ENCODE data around the gene GPR82.
"Not testable (repeated sequence)": the region's sequence is repeated elsewhere in the genome, so short reads cannot be mapped to it uniquely, and the experiment has no call there.

The GPR82 gene, protein sequence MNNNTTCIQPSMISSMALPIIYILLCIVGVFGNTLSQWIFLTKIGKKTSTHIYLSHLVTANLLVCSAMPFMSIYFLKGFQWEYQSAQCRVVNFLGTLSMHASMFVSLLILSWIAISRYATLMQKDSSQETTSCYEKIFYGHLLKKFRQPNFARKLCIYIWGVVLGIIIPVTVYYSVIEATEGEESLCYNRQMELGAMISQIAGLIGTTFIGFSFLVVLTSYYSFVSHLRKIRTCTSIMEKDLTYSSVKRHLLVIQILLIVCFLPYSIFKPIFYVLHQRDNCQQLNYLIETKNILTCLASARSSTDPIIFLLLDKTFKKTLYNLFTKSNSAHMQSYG

DNA sequence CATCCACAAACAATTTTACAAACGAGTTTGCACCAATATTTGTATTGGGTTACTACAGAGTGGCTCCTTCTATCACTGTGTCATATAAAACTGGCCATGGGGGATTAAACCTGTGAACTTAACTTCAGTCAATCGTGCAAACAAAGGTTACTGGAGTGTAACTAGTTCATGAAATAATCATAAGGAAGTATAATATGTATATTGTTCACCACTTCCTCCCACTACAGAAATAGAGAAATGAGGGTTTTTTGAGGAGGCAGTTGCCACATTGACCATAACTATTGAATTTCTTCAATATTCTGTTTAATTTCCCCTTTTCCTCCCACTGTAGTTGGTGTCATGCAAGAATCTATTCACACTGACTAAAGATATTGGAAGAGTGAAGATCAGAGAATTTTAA is at the start of gene GPR82:
GPR82 (plus strand) TSS at position 356 of the 400 bp plus-strand sequence. CDS start 2,846 bp downstream, outside the sequence.
- no peak for DNase-seq

DNA sequence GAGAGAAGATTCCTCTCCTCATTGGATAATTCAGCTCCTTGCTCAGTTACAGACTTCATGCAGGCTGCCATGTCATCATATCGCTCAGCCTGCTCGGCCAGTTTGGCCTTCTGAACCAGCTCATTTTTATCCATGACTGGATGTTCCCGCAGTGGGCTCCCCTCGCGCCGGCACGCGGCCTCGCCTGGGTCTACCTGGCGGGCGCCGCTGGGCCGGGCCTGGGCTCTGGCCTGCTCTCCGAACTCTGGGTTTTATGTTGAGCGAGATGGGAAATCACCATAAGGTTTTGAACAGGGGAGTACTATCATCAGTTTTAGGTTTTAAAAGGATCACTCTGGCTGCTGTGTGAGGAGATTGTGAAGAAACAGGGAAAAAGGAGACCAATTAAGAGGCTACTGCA is 47.6 kb upstream of the GPR82 start:
- not testable (repeated sequence) for DNase-seq

DNA sequence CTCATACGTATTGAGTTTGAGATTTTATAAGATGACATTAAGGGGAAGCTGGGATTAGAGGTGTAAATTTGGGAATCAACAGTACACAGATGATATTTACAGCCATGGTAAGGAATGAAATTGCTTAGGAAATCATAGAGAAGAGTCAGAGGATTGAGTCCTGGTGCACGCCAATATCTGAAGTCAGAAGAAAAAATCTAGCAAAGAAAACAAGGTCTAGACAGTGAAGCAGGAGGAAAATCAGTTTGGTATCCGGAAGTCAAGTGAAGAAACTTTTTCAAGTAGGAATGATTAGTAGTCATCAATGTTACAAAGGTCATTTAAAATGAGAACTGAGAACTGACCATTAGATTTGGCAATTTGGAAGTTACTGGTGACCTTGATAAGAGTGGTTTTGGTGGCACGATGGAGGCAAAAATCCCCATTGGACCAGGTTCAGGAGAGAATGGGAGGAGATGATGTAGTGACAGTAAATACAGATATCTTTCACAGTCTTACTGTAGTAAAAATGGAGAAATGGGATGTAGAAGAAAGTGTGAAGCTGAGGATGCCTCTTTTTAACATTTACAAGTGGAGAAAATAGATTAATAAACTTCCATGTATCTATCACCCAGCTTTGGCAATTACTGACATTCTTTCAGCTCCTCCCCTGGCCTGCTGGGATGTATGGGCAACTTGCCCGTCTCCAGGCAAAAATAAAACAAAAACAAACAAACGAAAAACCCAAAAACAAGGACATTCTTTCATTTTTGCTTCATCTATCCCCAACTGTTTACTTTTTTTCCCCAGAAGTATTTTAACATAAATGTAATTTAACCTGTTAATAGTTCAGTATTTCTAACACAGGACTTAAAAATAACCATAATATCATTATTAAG is 46.6 kb upstream of the GPR82 start:
- DNase-seq, result no peak

DNA sequence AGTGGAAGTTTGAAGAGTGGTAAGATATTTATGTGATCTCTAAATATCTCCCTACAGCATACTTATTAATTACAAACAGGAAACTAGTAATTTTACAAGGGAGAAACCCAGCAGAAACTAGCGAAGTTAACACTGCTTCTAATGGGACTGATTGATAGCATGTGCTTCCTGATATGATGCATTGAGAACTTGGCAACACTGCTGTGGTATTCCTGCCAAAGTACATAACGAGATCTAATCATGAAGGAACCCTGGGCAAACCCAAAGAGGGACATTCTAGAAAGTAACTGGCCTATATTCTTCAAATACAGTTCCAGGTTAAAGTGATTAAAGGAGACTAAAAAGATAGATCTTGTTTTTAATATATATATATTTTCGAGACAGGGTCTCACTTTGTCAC is 39.8 kb upstream of the GPR82 start:
- peak in 1 of 2 experiments; percentile 16 for DNase-seq

DNA sequence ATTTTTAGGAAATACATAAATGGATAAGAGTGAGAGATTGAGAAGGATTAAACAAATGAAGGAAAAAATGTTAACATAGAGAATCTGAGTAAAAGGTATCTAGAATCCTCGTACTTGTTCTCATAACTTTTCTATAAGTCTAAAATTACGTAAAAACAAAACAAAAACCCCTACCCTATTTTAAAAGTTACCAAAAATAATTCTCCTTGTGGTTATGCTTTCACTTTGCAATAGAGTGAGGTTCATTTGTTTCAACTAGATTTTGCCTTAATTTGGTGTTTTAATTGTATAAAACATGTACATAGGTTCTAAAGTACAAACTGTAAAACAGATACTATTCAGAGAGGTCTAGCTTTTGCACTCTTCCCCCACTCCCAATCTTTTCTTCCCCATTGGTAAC is 39.0 kb upstream of the GPR82 start:
- DNase-seq, result no peak

DNA sequence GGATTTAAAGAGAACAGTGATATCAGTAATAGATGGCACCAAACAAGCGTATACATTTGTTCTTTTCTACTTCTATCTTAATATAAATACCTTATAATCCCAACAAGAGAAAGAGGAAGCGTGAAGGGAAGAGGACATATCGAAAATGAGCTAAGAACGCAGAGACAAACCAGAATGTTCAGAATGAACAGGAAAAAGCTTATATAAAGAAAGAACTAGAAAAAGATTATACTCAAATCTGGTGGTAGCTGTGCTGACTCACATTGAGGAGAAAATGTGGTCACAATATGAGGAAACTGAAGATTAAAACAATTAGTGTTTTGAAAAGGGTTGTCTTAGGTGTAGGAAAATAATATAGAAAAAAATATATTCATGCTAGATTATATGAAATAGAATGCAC is 37.2 kb upstream of the GPR82 start:
- no peak for DNase-seq

DNA sequence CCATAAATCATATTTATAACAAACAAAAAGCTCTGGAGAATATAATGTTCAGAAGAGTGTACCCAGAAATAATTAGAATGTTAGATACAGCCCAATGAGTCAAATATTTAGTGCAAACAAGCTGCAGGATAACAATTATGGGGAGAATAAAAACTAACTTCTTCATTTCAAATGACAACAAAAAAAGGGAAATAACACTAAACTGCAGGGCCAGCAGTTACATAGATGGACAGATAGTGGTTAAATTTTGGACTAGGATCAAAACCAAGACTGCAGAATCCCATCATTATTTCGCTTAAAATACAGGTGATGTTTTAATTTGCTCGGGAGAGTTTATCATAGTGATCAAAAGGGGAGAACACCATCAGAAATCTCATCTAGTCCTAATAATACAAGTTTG is 35.8 kb upstream of the GPR82 start:
- no peak for DNase-seq

DNA sequence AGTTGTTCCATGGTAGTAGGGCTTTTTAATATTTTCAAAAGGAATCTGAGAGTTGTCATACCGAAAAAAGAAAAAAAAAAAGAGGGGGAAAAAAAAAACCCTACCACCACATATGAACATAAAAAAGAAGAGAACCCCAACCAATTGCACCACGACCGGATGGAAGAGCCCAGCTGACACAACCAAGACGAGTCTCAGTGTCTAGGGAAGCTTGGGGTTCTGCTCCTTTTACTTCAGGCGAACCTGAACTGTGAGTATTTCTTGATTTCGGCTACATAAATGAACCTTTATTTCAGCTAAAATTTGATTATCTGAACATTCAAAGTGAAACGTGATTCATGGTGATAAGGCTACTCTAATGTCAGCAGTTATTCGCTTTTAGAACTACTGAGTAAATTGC is 35.1 kb upstream of the GPR82 start, which contains the start of gene GPR34:
GPR34 (plus strand) TSS at position 139 of the 400 bp plus-strand sequence. CDS start 6,661 bp downstream, outside the sequence.
- no peak for DNase-seq

DNA sequence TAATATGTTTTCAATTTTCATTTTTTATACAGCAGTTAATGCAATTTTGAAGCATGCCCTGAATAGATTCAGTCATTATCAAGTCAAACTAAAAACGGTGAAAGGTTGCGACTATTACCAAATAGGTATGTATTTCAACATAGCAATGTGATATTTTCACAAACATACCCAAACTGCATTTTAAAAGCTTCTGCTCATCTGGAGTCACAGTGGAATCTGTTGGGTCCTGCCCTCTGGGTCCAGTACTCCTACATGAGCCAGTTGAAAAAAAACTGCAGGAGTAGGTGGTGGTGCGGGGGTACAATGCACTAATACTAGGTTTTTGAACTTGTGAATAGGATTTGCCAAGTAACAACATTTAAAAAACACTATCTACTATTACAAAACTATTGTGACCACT is 34.3 kb upstream of the GPR82 start:
- no peak for DNase-seq

DNA sequence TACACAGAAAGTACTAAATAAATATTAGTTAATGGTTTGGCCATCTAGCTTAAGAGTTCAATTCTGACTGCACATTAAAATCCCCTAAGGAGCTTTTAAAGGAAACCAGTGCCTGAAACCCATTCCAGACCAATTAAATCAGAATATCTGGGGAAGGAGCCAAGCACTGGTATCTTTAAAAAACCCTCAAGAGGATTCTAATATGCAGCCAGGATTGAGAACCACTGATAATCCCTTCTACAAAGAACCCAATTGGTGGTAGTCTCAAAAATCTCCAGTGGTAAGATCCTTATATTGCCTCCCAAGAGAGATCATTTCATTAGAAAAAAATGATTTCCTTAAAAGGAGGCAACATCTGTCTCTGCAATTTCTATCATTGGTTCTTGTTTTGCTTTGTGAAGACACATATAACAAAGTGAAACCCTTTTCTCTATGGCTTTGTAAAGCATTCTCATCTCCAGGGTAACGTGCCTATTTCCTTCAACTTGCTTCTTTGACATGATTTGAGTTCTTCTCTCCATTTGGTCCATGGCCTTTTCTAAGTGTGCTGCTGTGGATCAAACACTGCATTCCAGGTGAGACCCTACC is 31.7 kb upstream of the GPR82 start:
- DNase-seq, result no peak

DNA sequence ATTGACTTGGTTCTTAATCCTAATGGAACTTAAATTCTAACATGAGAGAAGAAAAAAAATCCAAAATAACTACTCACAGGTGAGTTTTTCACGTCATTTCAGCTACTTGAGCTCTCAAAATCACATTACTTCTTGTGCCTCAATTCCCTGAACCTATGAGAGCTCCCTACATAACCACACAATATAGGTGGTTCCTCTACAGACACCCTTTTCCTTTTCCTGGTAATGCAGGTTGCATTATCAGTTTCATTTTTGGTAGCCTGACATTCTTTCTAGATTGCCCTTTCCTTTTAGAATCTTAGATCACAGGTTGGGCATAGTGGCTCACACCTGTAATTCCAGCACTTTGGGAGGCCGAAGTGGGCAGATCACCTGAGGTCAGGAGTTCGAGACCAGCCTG is 31.0 kb upstream of the GPR82 start:
- no peak for DNase-seq

DNA sequence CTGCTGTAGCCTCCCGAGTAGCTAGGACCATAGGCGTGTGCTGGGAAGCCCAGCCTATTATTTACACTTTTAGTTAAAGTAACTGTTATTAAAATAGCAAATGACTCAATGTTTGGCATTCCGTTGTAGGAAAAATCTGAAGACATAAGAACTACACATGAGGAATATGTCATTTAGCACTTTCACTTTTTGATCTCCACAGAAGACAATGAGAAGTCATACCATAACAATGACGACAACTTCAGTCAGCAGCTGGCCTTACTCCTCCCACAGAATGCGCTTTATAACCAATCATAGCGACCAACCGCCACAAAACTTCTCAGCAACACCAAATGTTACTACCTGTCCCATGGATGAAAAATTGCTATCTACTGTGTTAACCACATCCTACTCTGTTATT is 28.6 kb upstream of the GPR82 start:
- DNase-seq, result no peak

DNA sequence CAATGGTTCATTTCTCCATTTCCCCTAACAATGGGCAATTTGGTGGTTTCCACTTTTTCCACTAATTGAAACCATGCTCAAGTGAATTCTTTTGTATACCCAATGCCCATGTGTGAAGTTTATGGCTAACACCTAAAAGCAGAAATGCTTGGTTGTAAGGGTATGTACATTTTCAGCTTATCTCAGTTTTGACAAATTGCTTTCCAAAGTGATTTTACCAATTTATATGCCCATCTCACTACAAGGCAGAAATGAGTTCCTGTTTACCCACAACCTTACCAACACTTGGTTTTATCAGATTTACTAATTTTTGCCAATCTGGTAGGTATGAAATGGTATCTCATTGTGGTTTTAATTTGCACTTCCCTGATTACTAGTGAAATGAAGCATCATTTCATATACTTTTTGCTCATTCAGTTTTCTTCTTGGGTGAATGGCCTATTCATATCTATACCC is 20.4 kb upstream of the GPR82 start:
- no peak for DNase-seq

DNA sequence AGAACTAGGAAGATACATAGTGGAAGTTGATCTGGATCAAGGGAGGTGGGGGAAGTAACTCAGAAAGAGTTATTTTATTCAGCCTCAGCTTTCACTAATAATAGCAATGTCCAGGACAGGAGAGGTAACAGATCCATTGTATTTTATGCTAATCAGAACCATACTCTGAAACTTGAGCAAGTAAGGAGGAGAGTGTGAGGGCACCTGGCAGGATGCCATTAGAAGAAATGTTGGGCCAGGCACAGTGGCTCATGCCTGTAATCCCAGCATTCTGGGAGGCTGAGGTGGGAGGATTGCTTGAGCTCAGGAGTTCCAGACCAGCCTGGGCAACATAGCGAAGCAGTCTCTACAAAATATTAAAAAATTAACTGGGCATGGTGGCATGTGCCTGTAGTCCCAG is 18.9 kb upstream of the GPR82 start:
- no peak for DNase-seq

DNA sequence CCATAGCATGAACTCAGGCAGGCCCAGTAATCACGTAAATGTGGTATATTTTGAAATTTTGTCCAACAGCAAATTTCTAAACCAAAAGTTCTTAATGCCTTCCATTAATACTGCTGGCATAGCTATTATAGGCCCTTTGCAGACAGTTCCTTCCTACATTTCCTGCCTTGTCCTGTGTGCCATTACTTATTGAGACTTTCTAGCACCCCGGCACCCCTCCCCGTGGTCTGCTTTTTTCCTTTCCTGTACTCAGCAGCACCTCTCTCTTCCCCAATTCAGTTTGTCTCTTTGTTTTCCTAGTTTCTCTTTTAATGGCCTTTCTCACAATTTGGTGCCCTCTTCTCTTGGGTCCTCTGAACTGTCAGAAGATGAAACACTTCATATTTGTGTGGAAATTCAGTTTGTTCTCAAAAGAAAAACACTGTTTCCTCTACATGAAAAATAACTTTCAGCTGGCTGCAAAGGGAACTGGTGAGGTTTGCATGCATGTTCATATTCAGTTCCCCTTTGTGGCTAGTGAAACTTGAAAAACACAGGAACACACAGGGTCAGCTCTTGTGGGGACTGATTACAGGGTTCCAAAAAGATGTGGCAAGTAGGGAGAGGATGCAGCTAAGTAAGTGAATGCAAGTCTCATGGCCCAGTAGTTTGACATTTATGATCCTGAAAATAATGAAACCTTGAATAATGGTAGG is 18.2 kb upstream of the GPR82 start:
- no peak for DNase-seq

DNA sequence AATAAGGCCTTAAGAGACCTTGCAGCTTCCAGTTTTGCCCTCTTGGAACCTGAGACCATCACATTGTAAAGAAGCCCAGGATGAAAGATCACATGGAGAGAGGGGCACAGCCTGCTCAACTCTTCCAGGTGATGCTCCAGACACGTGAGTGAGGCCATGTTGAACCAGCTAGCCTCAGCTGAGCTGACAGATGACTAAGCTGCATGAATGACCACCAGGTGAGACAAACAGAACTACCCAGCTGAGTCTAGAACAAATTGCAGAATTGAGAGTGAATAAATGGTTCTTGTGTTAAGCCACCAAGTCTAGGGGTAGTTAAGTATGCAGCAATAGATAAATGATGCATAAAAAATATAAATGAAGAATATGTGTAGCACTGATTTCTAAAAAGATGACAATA is 16.8 kb upstream of the GPR82 start:
- DNase-seq, result no peak

DNA sequence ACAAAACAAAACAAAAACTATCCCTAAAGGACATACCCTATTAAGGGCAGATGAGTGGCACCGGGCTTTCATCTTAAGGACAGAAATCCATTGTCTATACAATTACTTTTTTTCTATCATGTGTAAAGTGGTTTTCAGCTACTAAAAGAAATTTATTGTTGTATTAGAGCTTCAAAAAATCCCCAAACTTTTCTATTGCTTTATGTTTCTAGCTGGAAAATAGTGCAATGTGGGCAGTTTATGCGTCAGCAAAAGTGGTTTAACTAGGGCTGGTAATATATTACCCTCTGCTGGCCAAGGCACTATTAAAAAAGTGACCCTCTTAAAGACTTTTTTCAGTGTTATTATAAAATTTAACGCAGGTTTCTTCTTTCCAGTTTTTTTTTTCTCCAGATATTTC is 15.5 kb upstream of the GPR82 start:
- DNase-seq, result no peak

DNA sequence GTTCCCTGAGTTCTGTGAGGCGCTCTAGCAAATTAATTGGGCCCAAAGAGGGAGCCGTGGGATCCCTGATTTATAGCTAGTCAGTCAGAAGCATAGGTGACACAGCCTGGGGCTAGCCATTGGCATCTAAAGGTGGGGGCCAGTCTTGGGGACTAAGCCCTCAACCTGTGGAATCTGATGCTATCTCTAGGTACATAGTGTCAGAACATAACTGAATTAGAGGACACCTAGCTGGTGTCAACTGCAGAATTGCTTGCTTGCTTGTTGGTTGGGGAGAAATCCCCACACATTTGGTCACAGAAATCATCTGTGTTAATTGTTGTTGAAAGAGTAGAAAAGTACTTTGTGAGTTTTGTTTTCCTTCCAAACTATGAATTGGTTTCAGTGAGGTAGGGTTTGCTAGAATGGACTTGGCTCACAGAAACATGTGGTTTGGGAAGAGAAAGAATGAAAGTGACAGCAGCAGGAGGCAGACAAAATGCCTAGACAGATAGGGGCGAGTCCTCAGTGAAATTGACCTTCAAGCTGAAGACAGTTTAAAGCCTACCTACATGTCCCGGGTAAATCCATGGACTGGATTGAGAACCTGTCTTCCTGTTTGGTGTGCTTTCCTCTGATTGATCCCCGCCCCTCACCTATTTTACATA is 12.8 kb upstream of the GPR82 start:
- DNase-seq, result no peak

DNA sequence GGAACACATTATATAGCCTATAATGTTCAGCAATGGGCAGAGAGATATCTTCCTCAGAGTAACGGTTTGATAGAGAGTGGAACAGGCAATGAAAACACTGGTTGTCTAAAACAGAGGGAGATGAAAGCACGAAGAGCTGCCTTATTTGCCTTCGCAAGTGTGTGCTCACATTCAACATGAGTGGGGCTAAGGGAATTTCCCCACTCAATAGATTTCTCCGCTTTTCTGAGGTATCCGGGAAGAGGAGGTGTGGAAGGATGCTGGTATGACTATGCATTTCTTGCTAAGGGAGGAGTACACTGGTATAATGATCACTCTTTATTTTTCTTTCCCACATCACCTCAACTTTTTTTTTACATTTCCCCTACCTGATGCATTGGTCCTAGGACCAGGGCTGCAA is 7.8 kb upstream of the GPR82 start:
- no peak for DNase-seq

DNA sequence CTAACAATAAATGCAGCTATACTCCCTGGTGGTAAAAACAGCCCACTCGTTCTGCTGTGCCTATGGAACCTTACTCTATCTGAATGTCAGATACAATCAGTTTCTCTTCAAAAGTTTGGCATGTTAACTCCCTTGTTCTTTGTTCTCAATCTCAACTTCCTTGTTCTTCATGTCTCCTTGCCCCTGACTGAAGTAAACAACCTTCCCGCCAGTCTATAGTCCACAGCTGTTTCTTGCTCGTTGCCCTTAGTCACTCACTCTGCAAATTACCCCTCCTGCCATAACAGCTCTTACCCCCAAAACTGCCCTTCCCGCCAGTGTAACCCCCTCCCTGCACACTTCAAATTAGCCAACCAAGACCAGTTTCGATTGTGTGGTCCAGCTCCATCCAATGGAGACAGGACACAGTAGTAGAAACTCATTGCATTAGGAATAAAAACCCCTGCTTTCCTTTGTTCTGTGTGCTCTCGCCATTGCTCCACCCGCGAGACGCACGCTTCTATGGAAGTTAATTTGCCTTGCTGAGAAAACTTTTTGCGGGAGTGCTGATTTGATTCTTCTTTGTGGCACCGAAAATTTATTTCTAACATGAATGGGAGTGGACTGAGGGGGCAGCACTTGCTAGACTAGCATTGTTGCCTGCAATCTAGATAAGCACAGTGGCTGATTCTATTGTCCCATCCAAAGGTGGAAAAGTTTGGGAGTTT is 7.1 kb upstream of the GPR82 start:
- DNase-seq, result no peak

DNA sequence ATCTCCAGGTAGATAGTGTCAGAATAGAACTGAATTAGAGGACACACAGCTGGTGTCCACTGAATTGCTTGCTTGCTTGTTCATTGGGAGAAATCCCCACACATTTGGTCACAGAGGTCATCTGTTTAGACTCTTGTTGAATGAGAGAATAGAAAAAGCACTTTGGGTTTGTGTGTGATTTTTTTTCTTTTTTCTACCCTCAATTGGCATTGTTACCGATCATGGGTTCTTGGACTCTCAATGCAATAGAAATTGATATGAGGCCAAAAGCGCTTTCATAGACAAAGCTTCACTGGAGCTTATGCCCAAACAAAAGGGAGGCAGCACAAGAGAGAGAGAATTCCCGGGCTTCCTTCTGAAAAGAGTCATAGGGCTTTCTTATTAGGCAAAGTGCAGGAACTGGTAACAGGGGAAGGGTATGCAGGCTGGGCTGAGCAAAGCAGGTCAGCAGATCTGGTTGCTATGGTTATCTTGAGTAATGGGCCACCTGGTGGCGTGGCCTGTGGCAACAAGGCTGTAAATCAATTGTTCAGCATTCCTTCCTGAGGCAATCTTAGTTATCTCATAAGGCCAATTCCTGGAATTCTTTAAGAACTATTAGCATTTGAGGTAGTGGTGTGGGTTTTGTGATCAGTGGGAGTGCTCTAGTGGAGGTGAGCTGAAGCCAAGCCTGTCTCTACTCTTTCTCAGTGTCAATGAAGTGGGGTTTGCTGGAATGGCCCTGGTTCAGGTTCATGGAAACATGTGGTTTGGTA is 5.3 kb upstream of the GPR82 start:
- no peak for DNase-seq

All from NCI-H446 (cell line).